NT2/D1 (cell line): Measurements from ENCODE around the gene NELFE.

ENCODE experiments used
- SUZ12 ChIP-seq: IDR thresholded peaks from 2 replicates; pipeline ENCODE4 v1.6.1; 2011; ENCODE audit not compliant: insufficient read length, insufficient read depth; ENCODE audit errors: extremely low read depth
- YY1 ChIP-seq: IDR thresholded peaks from 2 replicates; pipeline ENCODE4 v1.6.1; 2011; ENCODE audit not compliant: insufficient read length, insufficient read depth

- TF ChIP-seq SUZ12 (no peak), YY1 (no peak)
These were observed 13.4 kb upstream of the NELFE start, which contains the start of gene DXO for GRCh38 chr6:31971993-31972708.
